Glomerular visceral epithelial cell (primary cell): Measurements from ENCODE around the gene USP12.
"Not testable (repeated sequence)": the region's sequence is repeated elsewhere in the genome, so short reads cannot be mapped to it uniquely, and the experiment has no call there.

ENCODE experiments used
- DNase-seq: peaks from one replicate; pipeline ENCODE4 v3.0.0-alpha.2; 2016; ENCODE audit errors: extremely low spot score

USP12 gene, protein sequence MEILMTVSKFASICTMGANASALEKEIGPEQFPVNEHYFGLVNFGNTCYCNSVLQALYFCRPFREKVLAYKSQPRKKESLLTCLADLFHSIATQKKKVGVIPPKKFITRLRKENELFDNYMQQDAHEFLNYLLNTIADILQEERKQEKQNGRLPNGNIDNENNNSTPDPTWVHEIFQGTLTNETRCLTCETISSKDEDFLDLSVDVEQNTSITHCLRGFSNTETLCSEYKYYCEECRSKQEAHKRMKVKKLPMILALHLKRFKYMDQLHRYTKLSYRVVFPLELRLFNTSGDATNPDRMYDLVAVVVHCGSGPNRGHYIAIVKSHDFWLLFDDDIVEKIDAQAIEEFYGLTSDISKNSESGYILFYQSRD

DNA sequence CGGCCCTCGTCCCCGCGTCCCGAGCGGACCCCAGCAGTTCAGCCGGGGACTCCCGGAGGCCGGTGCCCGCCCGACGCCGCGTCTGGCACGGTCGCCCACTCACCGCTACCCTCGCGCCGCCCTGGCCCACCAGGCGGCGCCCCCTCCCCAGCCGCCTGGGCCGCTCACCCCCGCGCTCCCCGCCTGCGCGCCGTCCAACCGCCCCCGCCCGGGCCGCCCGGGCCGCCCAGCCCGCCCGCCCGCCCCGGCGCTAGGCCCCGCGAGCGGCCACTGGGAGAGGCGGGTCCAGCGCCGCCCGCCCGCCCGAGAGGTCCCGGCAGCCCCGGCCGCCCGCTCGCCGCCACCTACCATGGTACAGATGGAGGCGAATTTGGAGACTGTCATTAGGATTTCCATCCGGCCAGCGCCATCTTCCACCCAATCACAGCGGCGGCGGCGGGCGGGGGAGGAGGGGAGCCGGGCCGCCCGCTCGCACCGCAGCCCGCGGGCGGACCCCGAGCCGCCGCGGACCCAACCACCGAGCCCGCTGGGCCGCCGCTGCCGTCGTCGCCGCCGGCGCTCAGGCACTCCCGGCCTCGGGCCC, at the start of gene USP12:
TSS of gene USP12 (minus strand) at position 568 of the 583 bp plus-strand sequence. CDS start at position 396, 172 bp downstream.
- no peak for DNase-seq

DNA sequence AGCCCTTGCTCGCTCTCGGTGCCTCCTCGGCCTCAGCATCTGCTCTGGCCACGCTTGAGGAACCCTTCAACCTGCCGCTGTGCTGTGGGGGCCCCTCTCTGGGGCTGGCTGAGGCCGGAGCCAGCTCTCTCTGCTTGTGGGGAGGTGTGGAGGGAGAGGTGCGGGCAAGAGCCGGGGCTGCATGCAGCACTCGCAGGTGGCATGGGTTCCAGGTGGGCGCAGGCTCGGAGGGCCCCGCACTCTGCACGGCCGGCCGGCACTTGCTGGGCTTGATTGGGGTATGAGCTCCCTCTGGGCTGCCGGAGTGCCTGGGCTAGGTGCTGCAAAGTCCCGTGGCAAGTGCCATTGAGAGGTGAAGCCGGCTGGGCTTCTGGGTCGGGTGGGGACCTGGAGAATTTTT, 48.0 kb upstream of the USP12 start:
- no peak for DNase-seq

DNA sequence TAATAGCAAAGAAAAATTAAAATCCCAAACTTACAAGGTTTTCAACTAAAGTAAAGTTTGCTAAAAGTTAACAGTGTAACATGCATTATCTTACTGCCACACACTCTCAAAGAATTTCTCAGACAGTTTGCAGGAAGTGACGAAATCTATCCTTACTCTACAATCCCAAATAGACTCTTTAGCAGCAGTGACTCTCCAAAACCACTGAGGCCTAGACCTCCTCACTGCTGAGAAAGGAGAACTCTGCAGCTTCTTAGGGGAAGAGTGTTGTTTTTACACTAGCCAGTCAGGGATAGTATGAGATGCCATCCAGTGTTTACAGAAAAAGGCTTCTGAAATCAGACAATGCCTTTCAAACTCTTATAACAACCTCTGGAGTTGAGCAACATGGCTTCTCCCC, 47.2 kb upstream of the USP12 start:
- not testable (repeated sequence) for DNase-seq

DNA sequence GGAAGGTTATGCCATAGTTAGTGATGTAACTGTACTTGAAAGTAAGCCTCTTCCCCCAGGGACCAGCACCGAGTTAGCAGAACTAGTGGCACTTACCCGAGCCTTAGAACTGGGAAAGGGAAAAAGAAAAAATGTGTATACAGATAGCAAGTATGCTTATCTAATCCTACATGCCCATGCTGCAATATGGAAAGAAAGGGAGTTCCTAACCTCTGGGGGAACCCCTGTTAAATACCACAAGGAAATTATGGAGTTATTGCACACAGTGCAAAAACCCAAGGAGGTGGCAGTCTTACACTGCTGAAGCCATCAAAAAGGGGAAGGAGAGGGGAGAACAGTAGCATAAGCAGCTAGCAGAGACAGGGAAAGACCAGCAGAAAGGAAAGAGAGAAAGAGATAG, 46.2 kb upstream of the USP12 start:
- not testable (repeated sequence) for DNase-seq

DNA sequence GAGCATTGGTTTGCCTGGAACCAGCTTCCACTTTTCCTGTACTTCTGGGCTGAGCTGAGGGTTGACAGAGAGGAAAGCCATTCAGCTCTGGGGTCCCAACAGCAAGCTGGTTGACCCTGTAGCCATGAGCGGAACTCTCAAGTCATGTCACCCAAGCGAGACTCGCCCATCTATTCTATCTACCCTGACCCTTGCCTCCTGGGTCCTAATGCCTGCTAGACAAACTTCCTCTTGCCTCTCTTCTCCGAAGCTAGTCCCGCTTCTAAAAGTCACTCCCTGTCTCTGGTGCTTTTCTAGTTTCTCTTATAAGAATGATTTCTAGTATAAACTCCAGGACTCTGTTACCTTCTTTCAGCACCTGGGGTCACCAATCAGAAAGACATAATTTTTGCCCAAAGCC, 41.8 kb upstream of the USP12 start:
- DNase-seq = not testable (repeated sequence)

DNA sequence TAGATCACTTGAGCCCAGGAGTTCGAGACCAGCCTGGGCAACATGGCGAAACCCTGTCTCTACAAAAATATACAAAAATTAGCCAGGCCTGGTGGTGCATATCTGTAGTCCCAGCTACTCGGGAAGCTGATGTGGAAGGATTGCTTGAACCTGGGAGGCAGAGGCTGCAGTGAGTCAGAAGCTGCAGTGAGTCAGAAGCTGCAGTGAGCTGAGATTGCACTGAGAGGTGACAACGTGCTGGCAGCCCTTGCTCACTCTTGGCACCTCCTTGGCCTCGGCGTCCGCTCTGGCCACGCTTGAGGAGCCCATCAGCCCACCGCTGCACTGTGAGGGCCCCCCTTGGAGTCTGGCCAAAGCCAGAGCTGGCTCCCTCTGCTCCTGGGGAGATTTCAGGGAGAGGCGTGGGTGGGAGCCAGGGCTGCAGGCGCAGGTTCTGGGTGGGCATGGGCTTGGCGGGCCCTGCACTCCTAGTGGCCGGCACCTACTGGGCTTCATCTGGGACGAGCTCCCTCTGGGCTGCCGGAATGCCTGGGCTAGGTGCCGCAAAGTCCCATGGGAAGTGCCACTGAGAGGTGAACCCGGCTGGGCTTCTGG, 40.3 kb upstream of the USP12 start:
- peak; percentile 79 for DNase-seq

DNA sequence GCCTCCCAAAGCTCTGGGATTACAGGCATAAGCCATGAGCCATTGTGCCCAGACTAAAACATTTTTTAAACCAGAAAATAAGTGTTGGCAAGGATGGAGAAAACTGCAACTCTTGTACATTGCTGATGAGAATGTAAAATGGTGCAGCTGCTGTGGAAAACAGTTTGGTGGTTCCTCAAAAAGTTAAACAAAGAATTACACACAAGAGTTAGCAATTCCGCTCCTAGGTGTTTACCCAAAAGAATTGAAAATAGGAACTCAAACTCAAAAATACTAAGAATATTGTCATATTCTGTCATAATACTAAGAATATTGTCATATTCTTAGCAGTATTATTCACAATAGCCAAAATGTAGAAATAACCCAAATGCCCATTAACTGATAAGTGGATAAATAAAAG, 39.7 kb upstream of the USP12 start:
- no peak for DNase-seq

DNA sequence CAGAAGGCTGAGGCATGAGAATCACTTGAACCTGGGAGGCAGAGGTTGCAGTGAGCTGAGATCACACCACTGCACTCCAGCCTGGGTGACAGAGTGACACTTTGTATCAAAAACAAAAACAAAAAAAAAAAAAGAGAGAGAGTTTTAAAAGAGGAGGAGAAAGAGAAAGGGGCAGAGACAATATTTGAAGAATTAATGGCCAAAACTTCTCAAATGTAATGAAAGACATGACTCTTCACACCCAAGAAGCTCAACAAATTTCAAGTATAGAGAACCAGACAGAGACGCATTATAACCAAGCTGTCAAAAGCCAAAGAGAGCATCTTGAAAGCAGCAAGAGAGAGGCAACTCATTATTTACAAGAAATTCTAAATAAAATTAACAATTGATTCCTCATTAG, 36.9 kb upstream of the USP12 start:
- DNase-seq = no peak

DNA sequence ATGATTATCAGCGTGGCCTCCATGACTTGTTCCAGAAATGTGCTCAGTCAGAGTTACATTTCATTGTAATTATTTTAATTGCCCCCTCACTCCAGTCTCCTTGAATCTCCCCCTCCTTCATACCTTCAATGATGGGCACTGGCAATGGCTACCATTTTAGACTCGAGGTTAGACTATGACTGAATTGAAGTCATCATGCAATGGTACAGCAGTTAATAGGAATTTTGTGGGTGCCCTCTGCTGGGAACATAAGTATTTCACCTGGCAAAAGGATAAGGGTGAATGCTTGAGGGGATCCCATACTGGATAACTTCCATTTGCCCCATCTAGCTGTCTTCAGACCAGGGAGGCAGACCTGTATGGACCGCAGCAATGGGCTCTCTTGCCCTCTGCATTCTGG, 32.2 kb upstream of the USP12 start:
- DNase-seq = peak; percentile 15

DNA sequence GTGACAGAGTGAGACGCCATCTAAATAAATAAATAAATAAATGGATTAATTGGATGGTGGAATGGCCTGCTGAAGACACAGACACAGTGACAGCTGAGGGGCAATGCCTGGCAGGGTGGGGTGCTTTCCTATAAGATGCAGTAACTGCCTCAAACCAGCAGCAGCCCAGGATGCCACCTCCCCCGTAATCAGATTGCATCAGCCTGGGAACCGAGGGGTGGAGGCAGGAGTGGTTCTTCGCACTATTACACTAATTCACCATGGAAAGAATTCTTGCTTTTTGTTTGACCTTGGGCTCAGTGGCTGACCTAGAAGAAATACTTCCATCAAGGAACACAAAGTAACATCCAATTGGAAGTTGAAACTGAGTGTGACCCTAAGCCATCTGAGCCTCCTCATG, 31.6 kb upstream of the USP12 start:
- no peak for DNase-seq

DNA sequence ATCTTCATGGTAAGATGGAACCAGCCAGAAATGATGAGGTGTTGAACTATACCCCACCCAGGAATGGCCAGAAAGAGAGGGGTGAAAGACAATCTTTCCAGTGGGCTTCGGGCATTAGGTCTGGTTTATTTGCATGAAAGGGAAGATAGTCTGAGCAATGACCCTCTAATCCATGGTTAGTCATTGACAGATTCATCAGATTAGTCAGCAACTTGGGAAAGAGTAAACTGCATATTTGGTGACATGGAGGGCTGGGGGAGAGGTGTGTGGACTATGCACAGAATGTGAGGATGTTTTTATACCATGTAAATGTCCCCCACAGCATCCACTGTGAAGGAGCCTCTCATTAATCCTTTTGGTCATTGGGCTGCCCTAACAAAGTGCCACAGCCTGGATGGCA, 30.1 kb upstream of the USP12 start:
- no peak for DNase-seq

DNA sequence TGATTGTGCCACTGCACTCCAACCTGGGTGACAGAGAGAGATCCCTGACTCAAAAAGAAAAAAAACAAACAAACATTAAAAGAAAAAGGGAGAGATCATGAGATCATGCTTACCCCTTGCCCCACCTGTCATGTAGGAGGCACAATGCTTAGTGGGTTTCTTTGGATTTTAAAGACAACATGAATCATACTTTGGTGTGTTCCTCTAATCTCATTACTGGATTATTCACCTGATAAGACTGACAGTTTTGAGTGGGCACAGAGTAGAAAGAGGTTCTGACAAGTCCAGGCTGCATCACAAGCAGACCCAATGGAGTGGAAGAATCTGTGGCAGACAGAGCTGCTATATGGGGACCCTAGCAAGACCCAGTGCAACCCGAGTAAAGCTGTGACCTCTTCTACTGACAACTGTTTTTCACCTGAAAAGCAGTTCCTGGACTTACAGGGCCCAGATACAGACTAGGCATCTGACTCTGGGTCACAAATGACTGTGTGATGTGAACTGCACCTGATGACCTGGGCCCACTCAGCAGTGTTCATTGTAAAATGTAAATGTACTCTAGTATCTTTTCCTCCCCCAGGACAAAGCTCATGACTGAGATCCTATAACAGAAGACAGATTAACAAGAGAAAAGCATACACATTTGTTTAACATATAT, 28.9 kb upstream of the USP12 start:
- DNase-seq = no peak

DNA sequence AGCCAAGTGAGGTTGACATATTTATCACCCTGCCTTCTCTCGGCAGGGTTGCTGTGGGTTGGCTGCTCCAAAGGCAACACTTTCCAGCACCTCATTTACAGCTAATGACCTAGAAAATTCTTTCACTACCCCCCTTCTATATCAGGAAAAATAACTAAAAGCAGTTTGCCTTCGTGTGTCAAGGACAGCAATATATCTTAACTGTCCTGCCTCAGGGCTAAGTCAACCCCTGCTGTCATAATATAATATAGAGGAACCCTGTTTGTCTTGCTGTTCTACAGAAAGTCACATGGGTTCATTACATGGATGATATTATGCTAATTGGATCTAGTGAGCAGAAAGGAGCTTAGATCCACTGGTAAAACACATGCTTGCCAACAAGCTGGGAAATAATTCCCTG, 28.1 kb upstream of the USP12 start:
- no peak for DNase-seq

DNA sequence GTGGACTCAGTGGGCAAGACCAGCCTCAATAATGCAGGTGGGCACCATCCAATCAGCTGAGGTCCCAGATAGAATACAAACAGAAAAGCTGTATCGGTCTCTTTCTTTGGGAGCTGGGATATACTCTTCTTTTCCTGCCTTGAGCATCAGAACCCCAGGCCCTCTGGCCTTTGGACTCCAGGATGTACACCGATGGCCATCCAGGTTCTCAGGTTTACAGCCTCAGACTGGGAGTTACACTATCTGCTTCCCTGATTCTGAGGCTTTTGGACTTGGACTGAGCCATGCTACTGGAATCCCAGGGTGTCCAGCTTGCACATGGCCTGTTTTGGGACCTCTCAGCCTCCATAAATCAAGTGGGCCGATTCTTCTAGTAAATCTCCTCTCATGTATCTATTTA, 27.6 kb upstream of the USP12 start:
- no peak for DNase-seq

DNA sequence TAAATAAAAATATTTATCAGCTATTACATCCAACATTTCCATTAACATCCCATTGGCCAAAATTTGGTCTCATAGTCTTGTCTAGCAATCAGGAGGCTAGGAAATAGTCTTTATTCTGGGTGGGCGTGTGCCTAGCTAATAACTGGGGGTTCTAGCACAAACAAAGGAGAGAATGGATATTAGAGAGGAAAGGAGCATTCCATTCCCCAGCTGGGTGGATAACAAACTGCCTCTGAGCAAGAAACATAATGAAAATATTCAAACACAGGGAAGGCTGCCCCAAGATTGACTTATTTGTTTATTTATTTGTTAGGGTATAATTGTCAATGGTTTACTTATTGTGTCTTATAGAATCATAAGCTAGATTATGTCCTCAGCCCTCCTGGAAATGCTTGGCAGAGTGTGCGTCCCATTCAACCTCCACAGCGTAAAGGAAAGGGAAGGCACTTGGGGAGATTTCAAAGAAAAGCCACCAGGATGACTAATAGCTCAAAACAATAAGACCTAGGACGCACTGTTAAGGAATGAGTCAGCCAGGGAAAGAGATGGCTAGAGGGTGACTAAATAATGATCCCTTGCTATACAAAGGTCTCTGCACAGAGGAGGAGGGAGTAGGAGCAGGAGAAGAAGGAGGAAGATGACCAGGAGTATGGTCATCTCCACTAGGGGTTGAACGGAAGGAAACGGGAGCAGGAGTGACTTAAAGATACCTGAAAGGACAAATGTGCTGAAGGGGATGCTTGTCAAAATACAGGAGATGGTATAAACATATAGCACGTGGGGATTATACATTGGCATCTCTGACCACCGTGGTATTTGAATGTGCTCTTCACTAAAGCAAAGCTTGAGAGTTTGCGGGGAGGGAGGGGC, 23.5 kb upstream of the USP12 start:
- DNase-seq = peak; percentile 85

DNA sequence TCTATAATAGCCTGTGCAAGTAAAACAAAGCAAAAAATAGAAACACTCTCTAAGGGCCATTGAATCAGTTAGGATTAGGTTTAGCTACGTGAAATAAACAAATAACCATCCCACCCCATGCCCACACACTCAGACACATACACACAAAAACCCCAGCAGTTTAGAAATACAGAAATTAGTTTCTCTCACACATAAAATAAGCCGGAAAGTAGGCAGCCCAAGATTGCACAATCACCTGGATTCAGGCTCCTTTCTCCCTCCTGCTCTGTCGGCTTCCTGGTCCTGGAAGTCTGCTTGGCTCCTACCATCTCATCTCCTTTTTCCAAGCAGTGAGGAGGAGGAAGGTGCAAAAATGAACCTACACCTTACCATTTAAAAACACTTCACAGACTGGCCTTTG, 22.6 kb upstream of the USP12 start:
- no peak for DNase-seq

DNA sequence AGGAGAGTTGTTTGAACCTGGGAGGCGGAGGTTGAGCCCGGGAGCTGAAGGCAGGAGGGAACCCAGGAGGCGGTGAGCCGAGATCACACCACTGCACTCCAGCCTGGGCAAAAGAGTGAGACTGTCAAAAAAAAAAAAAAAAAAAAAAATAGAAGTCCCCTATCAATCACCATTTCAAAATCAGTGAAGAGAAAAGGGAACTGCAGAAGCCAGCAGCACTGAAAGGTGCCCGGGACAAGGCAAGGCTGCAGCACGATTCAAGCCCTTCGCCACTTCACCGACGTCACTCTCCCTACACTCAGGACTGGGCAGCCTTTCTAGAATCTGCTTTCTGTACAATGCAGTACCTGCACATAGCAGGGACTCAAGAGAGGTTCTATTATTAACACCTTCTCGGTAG, 21.9 kb upstream of the USP12 start:
- no peak for DNase-seq

DNA sequence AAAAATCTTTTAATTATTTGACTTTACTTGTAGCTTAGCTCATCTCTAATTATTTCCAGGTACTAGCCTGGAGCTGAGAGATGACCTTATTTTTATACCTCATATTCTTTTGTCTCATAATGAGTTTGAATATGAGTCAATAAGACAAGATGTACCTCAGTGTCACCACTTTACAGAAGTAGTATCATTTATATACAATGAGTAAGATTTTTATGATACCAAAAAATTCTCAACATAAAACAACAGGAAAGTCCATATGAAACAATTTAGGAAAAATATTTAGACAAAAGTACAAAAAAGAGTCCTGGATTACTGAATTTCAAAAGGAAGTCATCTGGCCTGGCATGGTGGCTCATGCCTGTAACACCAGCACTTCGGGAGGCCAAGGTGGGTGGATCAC, 21.4 kb upstream of the USP12 start:
- no peak for DNase-seq

DNA sequence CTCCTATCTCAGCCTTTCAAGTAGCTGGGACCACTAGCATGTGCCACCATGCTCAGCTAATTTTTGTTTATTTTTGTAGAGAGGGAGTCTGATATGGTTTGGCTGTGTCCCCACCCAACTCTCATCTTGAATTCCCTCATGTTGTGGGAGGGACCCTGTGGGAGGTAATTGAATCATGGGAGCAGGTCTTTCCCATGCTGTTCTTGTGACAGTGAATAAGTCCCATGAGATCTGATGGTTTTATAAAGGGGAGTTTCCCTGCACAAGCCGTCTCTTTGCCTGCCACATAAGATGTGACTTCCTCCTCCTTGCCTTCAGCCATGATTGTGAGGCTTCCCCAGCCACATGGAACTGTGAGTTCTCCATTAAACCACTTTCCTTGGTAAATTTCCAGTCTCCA, 20.8 kb upstream of the USP12 start:
- not testable (repeated sequence) for DNase-seq

DNA sequence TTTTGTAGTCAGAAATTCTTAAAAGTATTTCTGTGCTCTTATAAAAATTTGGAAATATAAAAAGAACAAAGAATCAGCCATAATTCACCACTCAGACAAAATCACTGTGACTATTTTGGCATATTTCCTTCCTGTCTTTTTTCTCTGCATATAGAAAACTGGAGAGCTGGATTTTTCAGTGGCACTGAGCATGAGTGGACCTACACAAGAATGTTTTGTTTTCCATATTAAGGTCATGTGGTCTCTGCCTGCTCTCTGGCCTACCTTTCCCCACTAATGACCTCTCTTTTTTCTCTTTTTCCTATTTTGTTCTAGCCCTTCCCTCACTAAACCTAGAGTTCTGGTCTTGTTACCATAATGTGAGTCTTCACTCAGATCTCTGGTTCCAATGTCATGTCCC, 17.6 kb upstream of the USP12 start:
- DNase-seq = no peak

DNA sequence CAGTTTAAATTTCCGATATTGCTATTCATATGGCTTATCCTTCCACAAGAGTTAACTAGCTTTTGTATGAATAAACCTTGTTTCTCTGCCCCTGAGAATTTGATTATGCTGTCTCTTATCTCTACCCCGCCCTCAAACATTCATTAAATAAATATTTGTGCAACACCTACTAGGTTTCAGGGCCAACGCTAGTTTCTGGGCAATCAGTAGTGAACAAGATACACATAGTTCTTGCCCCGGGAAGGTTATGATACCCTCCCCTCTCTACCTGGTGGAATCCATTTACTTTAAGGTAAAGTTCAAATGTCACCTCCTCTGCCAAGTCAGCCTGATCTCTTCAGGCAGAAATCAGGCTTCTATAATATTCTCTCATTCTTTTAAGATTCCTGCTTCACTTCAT, 16.6 kb upstream of the USP12 start:
- DNase-seq = no peak

DNA sequence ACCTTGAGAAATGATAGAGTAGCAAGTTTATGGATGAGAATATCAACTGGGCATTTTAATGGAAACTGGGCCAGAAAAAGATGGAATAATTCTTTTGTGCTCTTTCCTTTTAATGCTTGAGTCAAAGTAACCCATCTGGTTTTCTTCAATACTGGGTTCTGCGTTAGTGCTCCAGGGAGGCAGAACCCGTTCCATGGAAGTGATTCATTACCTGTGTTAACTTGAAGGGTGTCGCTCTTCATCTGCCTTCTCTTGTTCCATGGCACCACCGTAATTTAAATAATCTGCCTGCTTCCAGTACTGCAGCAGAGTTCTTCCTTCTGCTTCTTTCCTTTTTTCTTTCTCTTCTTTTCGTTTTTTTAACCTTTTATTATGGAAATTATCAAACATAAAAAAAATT, 14.7 kb upstream of the USP12 start:
- DNase-seq = no peak
